IPS DF 6.9 (cell line): ENCODE data around the gene MRPL52.
A peak's percentile ranks its signal among the peaks of the same experiment; 100 is the strongest.
"Not testable (repeated sequence)": the region's sequence is repeated elsewhere in the genome, so short reads cannot be mapped to it uniquely, and the experiment has no call there.

ENCODE experiments used
- DNase-seq: peaks from one replicate; pipeline ENCODE4 v3.0.0-alpha.2; 2013; ENCODE audit warnings: low read depth, low spot score
- H3K27ac ChIP-seq: one replicate; pipeline ENCODE4 v1.5.1; 2013; ENCODE audit warnings: low read length, control low read depth
- H3K27me3 ChIP-seq: 2 replicates; pipeline ENCODE4 v1.6.1; 2013; ENCODE audit warnings: mild to moderate bottlenecking, low read length; ENCODE audit not compliant: control insufficient read depth, insufficient read depth
- H3K36me3 ChIP-seq: 2 replicates; pipeline ENCODE4 v1.6.1; 2013; ENCODE audit warnings: low read length; ENCODE audit not compliant: control insufficient read depth, insufficient read depth
- H3K4me1 ChIP-seq: 2 replicates; pipeline ENCODE4 v1.6.1; 2013; ENCODE audit warnings: low read length; ENCODE audit not compliant: control insufficient read depth, insufficient read depth
- H3K4me3 ChIP-seq: 2 replicates; pipeline ENCODE4 v1.5.1; 2013; ENCODE audit warnings: mild to moderate bottlenecking, low read length
- H3K9me3 ChIP-seq: 2 replicates; pipeline ENCODE4 v1.6.1; 2013; ENCODE audit warnings: low read length, inconsistent platforms; ENCODE audit not compliant: control insufficient read depth, insufficient read depth
- WGBS: extraction: QIAGEN DNeasy Blood & Tissue Kit; methylation state at CpG from one replicate; pipeline ENCODE4 v1.1.7; 2013; ENCODE audit warnings: mixed read lengths, missing lambda C conversion rate; ENCODE audit not compliant: insufficient read length, insufficient coverage; 5-methylcytosine and 5-hydroxymethylcytosine counted together

Gene MRPL52

DNA sequence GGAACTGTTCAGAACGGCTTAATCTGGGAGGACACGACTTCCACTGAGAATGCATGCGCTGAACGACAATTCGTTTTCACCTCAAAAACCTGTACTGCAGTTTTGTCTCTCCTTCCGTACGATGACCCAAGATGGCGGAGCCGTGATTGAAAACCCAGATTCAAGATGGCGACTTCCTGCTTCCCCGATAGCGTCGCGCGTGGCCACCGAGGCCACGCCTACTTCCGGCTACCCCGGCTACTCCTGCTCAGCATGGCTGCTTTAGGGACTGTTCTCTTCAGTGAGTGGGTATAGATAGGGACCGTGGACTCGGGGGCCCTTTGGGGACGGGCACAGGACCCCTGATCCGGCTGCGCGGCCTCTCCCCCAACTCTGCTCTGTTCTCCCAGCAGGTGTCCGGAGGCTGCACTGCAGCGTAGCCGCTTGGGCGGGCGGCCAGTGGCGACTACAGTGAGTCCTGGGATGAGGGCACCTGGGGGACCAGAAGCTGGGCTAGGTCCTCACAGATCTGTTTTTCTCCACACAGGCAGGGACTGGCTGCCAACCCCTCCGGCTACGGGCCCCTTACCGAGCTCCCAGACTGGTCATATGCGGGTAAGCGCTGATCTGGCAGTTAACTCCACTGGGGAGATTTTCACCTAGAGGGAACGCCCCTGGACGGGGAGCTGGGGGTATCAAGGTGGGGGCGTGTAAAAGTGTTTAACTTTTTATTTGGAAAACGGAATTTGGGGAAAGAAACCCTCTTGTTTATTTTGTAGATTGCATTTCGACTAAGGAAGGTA lies at the start of gene MRPL52:
MRPL52 (plus strand) TSS at position 227 of the 782 bp plus-strand sequence; CDS start at position 253, 26 bp downstream.
- H3K36me3 ChIP-seq = 0 out of 2 replicates have a peak, but pooled peaks cover 4% of the 10 kb centered on the region
- no peaks in the 10 kb centered on the region for H3K9me3 ChIP-seq
- H3K27ac ChIP-seq = no peak within 1 kb of the TSS
- no peak for DNase-seq
- no peaks in the 10 kb centered on the region for H3K4me1 ChIP-seq
- no CpG with 5 or more reads among the region's 41 CpGs for WGBS
- no peaks in the 10 kb centered on the region for H3K27me3 ChIP-seq
- peak within 1 kb of the TSS; percentile 99; the same call in 1 of the 2 replicates for H3K4me3 ChIP-seq

DNA sequence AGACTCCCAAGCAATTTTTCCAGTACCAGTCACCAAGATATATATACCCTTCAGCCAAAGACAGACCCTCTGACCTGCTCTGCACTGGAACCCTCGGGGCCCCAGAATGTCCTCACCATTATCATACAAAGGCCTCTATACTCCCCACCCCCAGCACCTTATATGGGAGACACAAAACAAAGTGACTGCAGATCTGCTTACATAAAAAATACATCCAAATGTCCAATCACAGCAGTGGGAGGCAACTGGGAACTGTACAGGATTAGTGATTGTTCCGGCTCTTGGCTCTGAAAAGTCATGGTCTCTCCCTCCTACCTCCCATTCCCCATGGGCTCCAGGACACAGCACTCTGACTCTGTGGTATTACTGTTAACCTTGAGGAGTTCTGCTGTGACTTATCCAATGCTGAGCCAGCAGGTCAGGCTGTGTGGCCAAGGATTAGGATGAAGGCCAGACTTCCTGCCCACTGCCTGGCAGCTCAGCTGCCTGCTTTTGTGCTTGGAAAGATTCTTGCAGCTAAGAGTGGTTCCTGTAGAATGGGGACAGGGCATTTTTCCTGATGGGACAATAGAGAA lies 49.5 kb upstream of the MRPL52 start:
- H3K36me3 ChIP-seq = no peaks in the 10 kb centered on the region
- no CpG with 5 or more reads among the region's 2 CpGs for WGBS
- H3K27me3 ChIP-seq = no peaks in the 10 kb centered on the region
- no peak overlapping the region for H3K27ac ChIP-seq
- H3K4me1 ChIP-seq = no peaks in the 10 kb centered on the region
- no peak overlapping the region for H3K4me3 ChIP-seq
- no peak for DNase-seq
- H3K9me3 ChIP-seq = no peaks in the 10 kb centered on the region

DNA sequence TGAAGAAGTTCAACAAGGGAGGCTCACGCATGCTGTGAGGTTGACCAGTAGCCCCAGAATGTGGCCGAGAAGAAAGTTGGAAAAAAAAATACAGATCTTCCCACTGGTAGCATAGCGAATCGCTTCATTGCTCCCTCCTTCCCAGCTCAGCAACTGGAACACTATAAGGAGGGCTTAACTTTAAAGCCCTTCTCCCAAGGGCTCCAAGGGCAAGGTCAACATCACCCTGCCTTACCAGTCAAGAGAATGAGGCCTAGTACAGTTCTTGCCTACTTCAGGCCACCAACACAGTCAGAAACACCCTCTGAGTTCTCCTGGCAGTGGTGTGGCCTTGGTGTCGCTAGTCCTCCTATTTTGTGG lies 48.8 kb upstream of the MRPL52 start:
- no peaks in the 10 kb centered on the region for H3K9me3 ChIP-seq
- no peaks in the 10 kb centered on the region for H3K36me3 ChIP-seq
- no peak overlapping the region for H3K4me3 ChIP-seq
- DNase-seq = no peak
- H3K27ac ChIP-seq = no peak overlapping the region
- no CpG with 5 or more reads among the region's 5 CpGs for WGBS
- H3K27me3 ChIP-seq = no peaks in the 10 kb centered on the region
- no peaks in the 10 kb centered on the region for H3K4me1 ChIP-seq

DNA sequence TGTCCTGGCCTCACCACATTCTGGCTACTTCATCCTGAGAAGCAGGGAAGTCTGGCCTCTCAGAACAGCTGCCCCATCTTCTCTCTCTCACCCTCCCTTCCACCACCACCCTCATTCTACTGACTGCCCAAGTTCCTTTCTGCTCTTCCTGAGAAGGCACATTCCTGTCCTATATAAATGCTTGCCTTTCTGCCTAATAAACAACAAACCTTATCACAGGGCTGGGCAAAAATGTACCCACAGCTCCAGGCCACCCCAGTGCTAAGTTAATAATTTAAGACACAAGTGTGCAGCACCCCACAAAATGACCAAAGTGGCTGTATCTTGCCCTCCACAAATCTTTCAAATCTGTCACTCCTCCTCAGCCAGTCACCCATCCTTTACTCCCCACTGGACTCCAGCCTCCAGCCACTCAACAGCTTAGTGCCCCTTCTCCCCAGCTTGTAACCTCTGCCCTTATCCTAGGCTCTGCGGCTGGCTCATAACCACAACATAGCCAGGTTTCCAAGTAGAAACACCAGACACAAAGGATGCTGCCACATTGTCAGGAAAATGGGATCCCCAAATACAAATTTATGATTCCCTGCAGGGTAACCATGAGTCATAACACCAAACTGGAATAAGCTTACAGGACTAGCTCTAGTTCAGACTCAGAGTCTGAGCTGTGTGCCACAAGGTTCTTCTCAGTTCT lies 48.2 kb upstream of the MRPL52 start:
- WGBS = no CpG with 5 or more reads among the region's 1 CpG
- no peaks in the 10 kb centered on the region for H3K9me3 ChIP-seq
- no peak overlapping the region for H3K27ac ChIP-seq
- no peaks in the 10 kb centered on the region for H3K4me1 ChIP-seq
- H3K27me3 ChIP-seq = no peaks in the 10 kb centered on the region
- H3K4me3 ChIP-seq = no peak overlapping the region
- no peaks in the 10 kb centered on the region for H3K36me3 ChIP-seq
- no peak for DNase-seq

DNA sequence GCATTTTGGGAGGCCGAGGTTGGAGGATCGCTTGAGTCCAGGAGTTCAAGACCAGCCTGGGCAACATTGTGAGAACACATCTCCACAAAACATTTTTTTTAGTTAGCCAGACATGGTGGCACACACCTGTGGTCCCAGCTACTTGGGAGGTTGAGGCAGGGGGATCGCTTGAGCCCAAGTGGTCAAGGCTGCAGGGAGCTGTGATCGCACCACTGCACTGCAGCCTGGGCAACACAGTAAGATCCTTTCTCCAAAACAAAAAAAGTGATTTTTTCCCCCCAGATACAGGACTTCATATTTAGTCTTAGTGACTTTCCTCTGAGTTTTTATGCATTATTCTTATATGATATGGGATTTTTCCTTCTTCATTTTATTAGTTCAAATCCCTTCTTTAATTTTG lies 43.0 kb upstream of the MRPL52 start:
- Histone ChIP-seq H3K36me3 (no peaks in the 10 kb centered on the region), H3K4me3 (no peak overlapping the region), H3K4me1 (no peaks in the 10 kb centered on the region), H3K9me3 (no peaks in the 10 kb centered on the region), H3K27me3 (no peaks in the 10 kb centered on the region), H3K27ac (no peak overlapping the region)
- DNase-seq = no peak
- no CpG with 5 or more reads among the region's 4 CpGs for WGBS

DNA sequence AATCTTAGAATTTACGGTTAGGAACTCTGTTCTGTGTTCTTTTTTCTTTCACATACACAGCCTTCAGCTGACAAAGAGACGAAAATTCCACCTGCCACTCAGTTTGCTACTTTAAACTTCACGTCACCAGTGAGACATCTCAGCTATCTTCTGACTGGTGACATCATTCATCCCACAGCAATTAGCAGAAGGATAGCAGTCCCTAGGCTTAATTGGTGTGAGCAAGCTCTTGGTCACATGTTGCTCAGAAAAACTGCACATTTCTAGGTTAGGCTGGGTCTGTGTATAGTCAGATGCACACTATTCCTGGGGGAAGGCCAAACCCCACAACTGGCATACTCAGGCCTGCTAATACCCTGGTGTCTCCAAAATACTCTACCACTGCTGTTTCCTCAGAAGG lies 38.4 kb upstream of the MRPL52 start:
- H3K27me3 ChIP-seq = no peaks in the 10 kb centered on the region
- no peaks in the 10 kb centered on the region for H3K9me3 ChIP-seq
- no peak overlapping the region for H3K27ac ChIP-seq
- no peak for DNase-seq
- no peaks in the 10 kb centered on the region for H3K4me1 ChIP-seq
- H3K4me3 ChIP-seq = no peak overlapping the region
- WGBS = no CpG with 5 or more reads among the region's 3 CpGs
- H3K36me3 ChIP-seq = no peaks in the 10 kb centered on the region

DNA sequence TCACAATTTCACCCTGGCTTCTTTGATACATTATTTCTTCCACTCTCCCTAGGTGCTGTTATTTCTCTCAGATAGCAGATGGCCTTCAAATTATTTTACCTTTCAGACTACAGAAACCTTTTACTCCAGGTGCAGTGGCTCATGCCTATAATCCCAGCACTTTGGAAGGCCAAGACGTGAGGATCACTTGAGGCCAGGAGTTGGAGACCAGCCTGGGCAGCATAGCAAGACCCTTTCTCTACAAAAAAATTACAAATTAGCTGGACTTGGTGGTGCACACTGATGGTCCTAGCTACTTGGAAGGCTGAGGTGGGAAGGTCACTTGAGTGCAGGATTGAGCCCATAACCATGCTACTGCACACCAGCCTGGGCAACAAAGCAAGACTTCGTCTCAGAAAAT lies 37.5 kb upstream of the MRPL52 start:
- no peaks in the 10 kb centered on the region for H3K27me3 ChIP-seq
- no peak for DNase-seq
- no peaks in the 10 kb centered on the region for H3K9me3 ChIP-seq
- no peak overlapping the region for H3K4me3 ChIP-seq
- H3K4me1 ChIP-seq = no peaks in the 10 kb centered on the region
- no peak overlapping the region for H3K27ac ChIP-seq
- no CpG with 5 or more reads among the region's 2 CpGs for WGBS
- H3K36me3 ChIP-seq = no peaks in the 10 kb centered on the region

DNA sequence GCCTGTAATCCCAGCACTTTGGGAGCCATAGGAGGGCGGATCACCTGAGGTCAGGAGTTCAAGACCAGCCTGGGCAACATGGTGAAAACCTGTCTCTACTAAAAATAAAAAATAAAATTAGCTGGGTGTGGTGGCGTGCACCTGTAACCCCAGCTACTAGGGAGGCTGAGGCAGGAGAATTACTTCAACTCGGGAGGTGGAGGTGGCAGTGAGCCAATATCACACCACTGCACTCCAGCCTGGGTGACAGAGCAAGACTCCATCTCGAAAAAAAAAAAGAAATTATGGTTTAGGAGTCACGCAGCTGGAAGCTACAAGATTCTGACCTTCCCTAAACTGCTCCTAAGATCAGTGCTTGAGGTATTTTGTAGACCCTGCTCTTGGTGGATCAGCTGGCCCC lies 36.1 kb upstream of the MRPL52 start:
- not testable (repeated sequence) for H3K27ac ChIP-seq, H3K27me3 ChIP-seq, DNase-seq, H3K36me3 ChIP-seq, H3K4me1 ChIP-seq, H3K9me3 ChIP-seq, H3K4me3 ChIP-seq
- no CpG with 5 or more reads among the region's 5 CpGs for WGBS

DNA sequence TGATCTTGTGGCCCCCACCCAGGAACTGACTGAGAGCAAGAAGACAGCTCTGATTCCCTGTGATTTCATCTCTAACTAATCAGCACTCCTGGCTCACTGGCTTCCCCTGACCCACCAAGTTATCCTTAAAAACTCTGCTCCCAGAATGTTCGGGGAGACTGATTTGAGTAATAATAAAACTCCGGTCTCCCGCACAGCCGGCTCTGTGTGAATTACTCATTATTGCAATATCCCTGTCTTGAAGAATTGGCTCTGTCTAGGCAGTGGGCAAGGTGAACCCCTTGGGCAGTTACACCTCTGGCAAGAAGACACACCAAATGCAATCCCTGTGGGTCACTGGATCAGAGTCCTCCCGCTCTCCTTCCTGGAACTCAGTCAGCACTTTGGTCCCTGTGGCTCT lies 35.7 kb upstream of the MRPL52 start:
- no CpG with 5 or more reads among the region's 5 CpGs for WGBS
- no peak for DNase-seq
- Histone ChIP-seq H3K4me1 (no peaks in the 10 kb centered on the region), H3K9me3 (no peaks in the 10 kb centered on the region), H3K4me3 (no peak overlapping the region), H3K27me3 (no peaks in the 10 kb centered on the region), H3K27ac (no peak overlapping the region), H3K36me3 (no peaks in the 10 kb centered on the region)

DNA sequence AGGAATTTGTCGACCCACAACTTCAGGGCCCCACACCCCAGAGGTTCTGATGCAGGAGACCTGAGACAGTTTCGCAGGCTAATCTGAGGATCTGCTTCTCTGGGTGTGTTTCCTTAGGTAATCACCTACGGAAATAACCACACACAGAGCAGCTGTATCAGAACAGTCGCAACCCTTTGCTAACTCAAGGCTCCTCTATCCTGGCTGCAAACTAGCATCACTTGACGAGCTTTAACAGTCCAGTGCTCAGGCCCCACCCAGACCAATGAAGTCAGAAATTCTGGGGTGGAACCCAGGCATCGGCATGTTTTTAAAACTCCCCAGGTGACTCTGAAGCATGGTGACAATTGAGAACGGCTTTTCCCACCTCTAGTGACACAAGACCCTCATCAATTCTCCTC lies 35.1 kb upstream of the MRPL52 start:
- no CpG with 5 or more reads among the region's 7 CpGs for WGBS
- Histone ChIP-seq H3K4me3 (no peak overlapping the region), H3K9me3 (no peaks in the 10 kb centered on the region), H3K4me1 (no peaks in the 10 kb centered on the region), H3K27ac (no peak overlapping the region), H3K36me3 (no peaks in the 10 kb centered on the region), H3K27me3 (no peaks in the 10 kb centered on the region)
- no peak for DNase-seq
